Measurements from ENCODE around the gene RIC8A. TPM values are rescaled to one million over a fixed set of nuclear protein-coding genes. Genes with fewer than 3 reads are reported as not detected.
"Not testable (repeated sequence)": the region's sequence is repeated elsewhere in the genome, so short reads cannot be mapped to it uniquely, and the experiment has no call there.

RIC8A gene
- total and polyA plus RNA-seq, 2 experiments from 2014 or later: 81.5 to 84.3 TPM

- no peaks in the 10 kb centered on the region for H3K9me3 ChIP-seq (ENCODE audit: low read depth)
- no peaks in the 10 kb centered on the region for H3K4me1 ChIP-seq (ENCODE audit: low read depth)
- H3K36me3 ChIP-seq: peaks cover 45% of the 10 kb centered on the region
- no peak overlapping the region for H3K4me3 ChIP-seq
- DNase-seq (ENCODE audit: low read depth in 1 of 2, low spot score in 1 of 2): no peak
- peak overlapping the region; percentile 51 for H3K27ac ChIP-seq
- no peaks in the 10 kb centered on the region for H3K27me3 ChIP-seq
- no peak for TF ChIP-seq CTCF (IDR thresholded peaks at IDR 0.05; ENCODE audit: low read depth, low read length)
Measured at GRCh38 chr11:215581-216037, 8.1 kb downstream of the RIC8A start.

- no peak for TF ChIP-seq CTCF (IDR thresholded peaks at IDR 0.05; ENCODE audit: low read depth, low read length)
- Histone ChIP-seq H3K27ac (peak overlapping the region; percentile 51), H3K27me3 (no peaks in the 10 kb centered on the region), H3K9me3 (ENCODE audit: low read depth) (no peaks in the 10 kb centered on the region), H3K4me3 (no peak overlapping the region), H3K4me1 (ENCODE audit: low read depth) (no peaks in the 10 kb centered on the region), H3K36me3 (peaks cover 40% of the 10 kb centered on the region)
- no peak for DNase-seq (ENCODE audit: low read depth in 1 of 2, low spot score in 1 of 2)
Measured at GRCh38 chr11:216081-216974, 8.8 kb downstream of the RIC8A start.

GRCh38 chr11:217704-218103 lies 10.2 kb downstream of the RIC8A start:
- DNase-seq (ENCODE audit: low read depth in 1 of 2, low spot score in 1 of 2): no peak
- Histone ChIP-seq H3K4me3 (no peak overlapping the region), H3K27ac (no peak overlapping the region), H3K36me3 (peaks cover 29% of the 10 kb centered on the region), H3K4me1 (ENCODE audit: low read depth) (no peaks in the 10 kb centered on the region), H3K9me3 (ENCODE audit: low read depth) (no peaks in the 10 kb centered on the region), H3K27me3 (no peaks in the 10 kb centered on the region)
- no peak for TF ChIP-seq CTCF (IDR thresholded peaks at IDR 0.05; ENCODE audit: low read depth, low read length)

- DNase-seq (ENCODE audit: low read depth in 1 of 2, low spot score in 1 of 2): no peak
- H3K4me3 ChIP-seq: no peak overlapping the region
Measured at GRCh38 chr11:218815-219593, 11.5 kb downstream of the RIC8A start.

GRCh38 chr11:220641-221215 lies 13.2 kb downstream of the RIC8A start:
- not testable (repeated sequence) for H3K4me1 ChIP-seq (ENCODE audit: low read depth); H3K4me3 ChIP-seq; H3K27ac ChIP-seq; DNase-seq (ENCODE audit: low read depth in 1 of 2, low spot score in 1 of 2); H3K27me3 ChIP-seq; H3K36me3 ChIP-seq; H3K9me3 ChIP-seq (ENCODE audit: low read depth)

More at GRCh38 chr11:218815-219593, 11.5 kb downstream of the RIC8A start:
- TF ChIP-seq CTCF (IDR thresholded peaks at IDR 0.05; ENCODE audit: low read depth, low read length): no peak
- Histone ChIP-seq H3K27me3 (no peaks in the 10 kb centered on the region), H3K36me3 (peaks cover 19% of the 10 kb centered on the region), H3K27ac (no peak overlapping the region), H3K4me1 (ENCODE audit: low read depth) (no peaks in the 10 kb centered on the region), H3K9me3 (ENCODE audit: low read depth) (no peaks in the 10 kb centered on the region)
